Skeletal muscle tissue (tissue), 4 donors: ENCODE measurements around the gene ZNF436. TPM values are rescaled to one million over a fixed set of nuclear protein-coding genes. Genes with fewer than 3 reads are reported as not detected.
"Not testable (repeated sequence)": the region's sequence is repeated elsewhere in the genome, so short reads cannot be mapped to it uniquely, and the experiment has no call there.

Experiments used
- H3K27ac ChIP-seq: one replicate; pipeline ENCODE4 v1.7.0; 2013; ENCODE audit warnings: mild to moderate bottlenecking, low read depth, low read length, inconsistent platforms
- H3K27me3 ChIP-seq, 3 donors: one replicate each; pipeline ENCODE4 v1.7.0; 2013; ENCODE audit warnings: low read length in 3 of 3; ENCODE audit not compliant: control insufficient read depth in 3 of 3, insufficient read depth in 3 of 3
- H3K36me3 ChIP-seq, 3 donors: one replicate each; pipeline ENCODE4 v1.7.0; 2013; ENCODE audit warnings: low read length in 3 of 3; ENCODE audit not compliant: control insufficient read depth in 3 of 3, insufficient read depth in 3 of 3
- H3K4me1 ChIP-seq, 3 donors: one replicate each; pipeline ENCODE4 v1.7.0; 2013; ENCODE audit warnings: low read length in 3 of 3, mild to moderate bottlenecking in 3 of 3; ENCODE audit not compliant: control insufficient read depth in 3 of 3, insufficient read depth in 3 of 3
- H3K4me3 ChIP-seq, 3 donors: one replicate each; pipeline ENCODE4 v1.7.0; 2013; ENCODE audit warnings: low read length in 3 of 3
- H3K9ac ChIP-seq, 3 donors: one replicate each; pipeline ENCODE4 v1.7.0; 2013; ENCODE audit warnings: low read length in 3 of 3, mild to moderate bottlenecking in 3 of 3, moderate library complexity in 2 of 3, low read depth in 1 of 3
- H3K9me3 ChIP-seq, 3 donors: one replicate each; pipeline ENCODE4 v1.7.0; 2013; ENCODE audit warnings: low read length in 3 of 3; ENCODE audit not compliant: control insufficient read depth in 3 of 3
- total RNA-seq: library from RNA; depleted of rRNA; stranded (reverse); fragments of >200 nt; gene quantifications from one replicate; pipeline ENCODE4 v1.2.3, GENCODE V29; 2014
- donor health status: Osteomylitis.

Gene ZNF436
- total RNA-seq, 1 donor from 2014 or later: 67.3 TPM

- Histone ChIP-seq H3K9me3 (no peaks in the 10 kb centered on the region), H3K27ac (no peak overlapping the region), H3K9ac (no peak overlapping the region), H3K4me1 (peaks cover 21 to 33% (median 26%) of the 10 kb centered on the region in 3 donors), H3K4me3 (no peak overlapping the region), H3K27me3 (no peaks in the 10 kb centered on the region), H3K36me3 (peaks cover 7 to 17% (median 11%) of the 10 kb centered on the region in 3 donors)
Measured at GRCh38 chr1:23339632-23340031, 30.0 kb downstream of the ZNF436 start.

GRCh38 chr1:23337869-23338268, 31.8 kb downstream of the ZNF436 start:
- Histone ChIP-seq H3K9ac (no peak overlapping the region), H3K4me1 (peaks cover 16 to 29% (median 20%) of the 10 kb centered on the region in 3 donors), H3K27ac (no peak overlapping the region), H3K9me3 (no peaks in the 10 kb centered on the region), H3K27me3 (no peaks in the 10 kb centered on the region), H3K36me3 (peaks cover 12 to 26% (median 22%) of the 10 kb centered on the region in 3 donors), H3K4me3 (no peak overlapping the region)

- H3K27ac ChIP-seq: no peak overlapping the region
- peaks cover 29 to 42% (median 41%) of the 10 kb centered on the region in 3 donors for H3K36me3 ChIP-seq
- H3K9me3 ChIP-seq: no peaks in the 10 kb centered on the region
- H3K9ac ChIP-seq: no peak overlapping the region
- no peaks in the 10 kb centered on the region for H3K27me3 ChIP-seq
- H3K4me3 ChIP-seq: no peak overlapping the region
- H3K4me1 ChIP-seq: no peaks in the 10 kb centered on the region
Measured at GRCh38 chr1:23331713-23332112, 37.9 kb downstream of the ZNF436 start.

- Histone ChIP-seq H3K27ac (no peak overlapping the region), H3K4me1 (no peaks in the 10 kb centered on the region), H3K36me3 (peaks cover 33 to 48% (median 40%) of the 10 kb centered on the region in 3 donors), H3K27me3 (no peaks in the 10 kb centered on the region), H3K9me3 (no peaks in the 10 kb centered on the region), H3K9ac (no peak overlapping the region), H3K4me3 (no peak overlapping the region)
Measured at GRCh38 chr1:23330846-23331245, 38.8 kb downstream of the ZNF436 start.

- no peak overlapping the region for H3K9ac ChIP-seq
- no peak overlapping the region for H3K4me3 ChIP-seq
- no peak overlapping the region for H3K27ac ChIP-seq
- H3K27me3 ChIP-seq: no peaks in the 10 kb centered on the region
- no peaks in the 10 kb centered on the region for H3K9me3 ChIP-seq
- H3K36me3 ChIP-seq: peaks cover 9 to 27% (median 13%) of the 10 kb centered on the region in 3 donors
- H3K4me1 ChIP-seq: peaks cover 0 to 6% (median 0%) of the 10 kb centered on the region in 3 donors
Measured at GRCh38 chr1:23325393-23325792, 44.2 kb downstream of the ZNF436 start.

GRCh38 chr1:23322770-23323169, 46.9 kb downstream of the ZNF436 start:
- Histone ChIP-seq H3K9ac (no peak overlapping the region), H3K9me3 (no peaks in the 10 kb centered on the region), H3K4me1 (peaks cover 0 to 6% (median 0%) of the 10 kb centered on the region in 3 donors), H3K27me3 (no peaks in the 10 kb centered on the region), H3K4me3 (no peak overlapping the region), H3K27ac (no peak overlapping the region), H3K36me3 (peaks cover 11 to 36% (median 19%) of the 10 kb centered on the region in 3 donors)

GRCh38 chr1:23310280-23310679, 59.4 kb downstream of the ZNF436 start:
- H3K9me3 ChIP-seq, H3K9ac ChIP-seq, H3K27me3 ChIP-seq, H3K27ac ChIP-seq, H3K4me3 ChIP-seq, H3K4me1 ChIP-seq: not testable (repeated sequence)
- peaks cover 5 to 34% (median 27%) of the 10 kb centered on the region in 3 donors for H3K36me3 ChIP-seq

Other genes with a start within 250 kb of the ZNF436 start
- 9.9 TPM for gene LUZP1, start 201.0 kb downstream of the ZNF436 start, total RNA-seq
- not detected for gene HTR1D, start 152.3 kb downstream of the ZNF436 start, total RNA-seq
- 83.5 TPM for gene HNRNPR, start 25.6 kb downstream of the ZNF436 start, total RNA-seq
- 314 TPM for gene TCEA3, start 54.9 kb upstream of the ZNF436 start, total RNA-seq
- 45.9 TPM for gene ASAP3, start 114.3 kb upstream of the ZNF436 start, total RNA-seq
- gene E2F2, start 161.4 kb upstream of the ZNF436 start, total RNA-seq: 5.7 TPM
- 120 TPM for gene ID3, start 189.7 kb upstream of the ZNF436 start, total RNA-seq